ENCODE results near the gene TCERG1L.

Gene TCERG1L

DNA sequence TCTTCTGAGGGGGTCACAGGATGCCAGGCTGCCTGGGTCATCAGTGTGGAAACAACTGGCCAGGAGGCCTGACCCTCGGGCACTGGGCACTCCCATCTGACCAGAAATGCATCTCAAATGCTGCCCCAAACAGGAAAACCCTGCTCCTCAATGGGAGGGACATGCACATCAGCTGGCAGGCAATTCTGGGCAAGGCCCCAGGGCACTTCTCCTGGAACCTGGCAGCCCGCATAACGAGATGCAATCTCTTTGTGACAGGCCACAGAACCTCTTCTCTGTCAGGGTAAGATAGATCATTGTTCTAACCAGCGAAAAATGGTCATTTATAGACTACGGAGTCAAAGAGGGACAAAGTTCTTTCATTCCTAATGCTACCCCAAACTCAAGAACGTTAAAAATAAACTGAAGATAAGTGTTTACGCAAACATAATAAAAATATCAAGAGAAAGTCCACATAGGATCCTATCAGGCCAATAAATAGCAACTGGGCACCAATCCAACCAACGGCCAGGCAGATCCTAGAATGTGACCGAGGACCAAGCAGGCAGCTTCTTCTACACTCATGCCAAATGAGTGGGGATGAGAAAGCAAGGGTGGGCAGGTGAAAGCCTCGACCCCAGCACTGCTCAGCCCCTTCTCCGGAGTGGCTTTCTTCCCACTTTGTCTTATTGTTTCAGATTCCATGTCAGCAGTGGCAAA lies 212.3 kb downstream of the TCERG1L start:
- no peak overlapping the region for H3K4me3 ChIP-seq (ENCODE audit: control insufficient read depth, low read depth, low read length)
- no peak for DNase-seq (ENCODE audit: low read depth)
- TF ChIP-seq, protein P1, sequence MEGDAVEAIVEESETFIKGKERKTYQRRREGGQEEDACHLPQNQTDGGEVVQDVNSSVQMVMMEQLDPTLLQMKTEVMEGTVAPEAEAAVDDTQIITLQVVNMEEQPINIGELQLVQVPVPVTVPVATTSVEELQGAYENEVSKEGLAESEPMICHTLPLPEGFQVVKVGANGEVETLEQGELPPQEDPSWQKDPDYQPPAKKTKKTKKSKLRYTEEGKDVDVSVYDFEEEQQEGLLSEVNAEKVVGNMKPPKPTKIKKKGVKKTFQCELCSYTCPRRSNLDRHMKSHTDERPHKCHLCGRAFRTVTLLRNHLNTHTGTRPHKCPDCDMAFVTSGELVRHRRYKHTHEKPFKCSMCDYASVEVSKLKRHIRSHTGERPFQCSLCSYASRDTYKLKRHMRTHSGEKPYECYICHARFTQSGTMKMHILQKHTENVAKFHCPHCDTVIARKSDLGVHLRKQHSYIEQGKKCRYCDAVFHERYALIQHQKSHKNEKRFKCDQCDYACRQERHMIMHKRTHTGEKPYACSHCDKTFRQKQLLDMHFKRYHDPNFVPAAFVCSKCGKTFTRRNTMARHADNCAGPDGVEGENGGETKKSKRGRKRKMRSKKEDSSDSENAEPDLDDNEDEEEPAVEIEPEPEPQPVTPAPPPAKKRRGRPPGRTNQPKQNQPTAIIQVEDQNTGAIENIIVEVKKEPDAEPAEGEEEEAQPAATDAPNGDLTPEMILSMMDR (conservative IDR thresholded peaks at IDR 0.05; ENCODE audit: control insufficient read depth, insufficient read depth, low read depth, low read length): no peak

- TF ChIP-seq, protein P1 (conservative IDR thresholded peaks at IDR 0.05; ENCODE audit: control insufficient read depth, insufficient read depth, low read depth, low read length): no peak
- H3K4me3 ChIP-seq (ENCODE audit: control insufficient read depth, low read depth, low read length): no peak overlapping the region
- DNase-seq (ENCODE audit: low read depth): no peak
Measured at GRCh38 chr10:131098416-131098952, 213.0 kb downstream of the TCERG1L start.

GRCh38 chr10:131096031-131096430 lies 215.5 kb downstream of the TCERG1L start:
- H3K4me3 ChIP-seq (ENCODE audit: control insufficient read depth, low read depth, low read length): no peak overlapping the region
- no peak for DNase-seq (ENCODE audit: low read depth)
- TF ChIP-seq, protein P1 (conservative IDR thresholded peaks at IDR 0.05; ENCODE audit: control insufficient read depth, insufficient read depth, low read depth, low read length): no peak

DNA sequence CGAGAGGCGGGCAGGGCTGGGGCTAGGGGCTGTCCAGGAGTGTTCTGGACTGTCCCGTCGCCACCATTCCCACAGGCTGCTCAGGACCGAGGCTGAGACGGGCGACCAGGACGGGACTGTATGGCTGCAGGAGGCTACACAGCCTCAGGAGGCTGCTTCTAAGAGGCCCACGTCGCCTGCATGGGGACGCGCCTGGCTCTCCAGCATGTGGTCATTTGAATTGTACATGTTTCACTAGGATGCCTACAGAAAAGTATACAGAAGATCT lies 216.3 kb downstream of the TCERG1L start:
- no peak for DNase-seq (ENCODE audit: low read depth)
- H3K4me3 ChIP-seq (ENCODE audit: control insufficient read depth, low read depth, low read length): no peak overlapping the region
- TF ChIP-seq, protein P1 (conservative IDR thresholded peaks at IDR 0.05; ENCODE audit: control insufficient read depth, insufficient read depth, low read depth, low read length): no peak

DNA sequence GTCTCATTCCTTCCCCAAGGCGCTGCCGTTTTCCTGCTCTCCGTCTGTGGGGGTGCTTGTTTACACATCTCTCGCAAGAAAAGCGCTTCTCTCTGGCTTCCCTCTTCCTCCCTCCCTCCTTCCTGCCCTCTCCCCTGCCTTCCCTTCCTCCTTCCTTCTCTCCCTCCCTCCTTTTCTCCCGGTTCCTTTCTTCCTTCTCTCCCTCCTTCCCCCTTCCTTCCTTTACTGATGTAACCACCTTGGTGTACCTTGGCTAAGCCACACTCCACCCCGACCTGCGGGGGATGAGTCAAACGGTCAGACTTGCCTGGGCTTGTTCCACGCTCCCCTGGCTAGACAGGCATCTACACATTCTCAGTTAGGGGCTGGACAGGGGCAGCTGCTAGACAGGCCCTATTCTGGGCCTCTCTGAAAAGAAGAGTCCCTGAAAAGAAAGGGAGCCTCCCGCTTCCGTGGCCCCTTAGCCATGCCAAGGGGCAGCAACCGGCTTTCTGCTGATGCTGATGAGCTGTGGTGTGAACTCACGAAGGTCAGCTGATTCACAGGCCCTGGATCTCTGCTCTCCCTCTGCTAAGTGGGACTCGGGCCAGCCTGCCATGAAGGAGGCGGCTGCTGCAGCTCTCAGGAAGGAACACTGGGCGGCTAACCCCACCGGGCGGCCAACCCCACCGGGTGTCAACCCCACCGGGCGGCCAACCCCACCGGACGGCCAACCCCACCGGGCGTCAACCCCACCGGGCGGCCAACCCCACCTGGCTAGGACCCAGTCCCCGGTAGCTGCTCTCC lies 216.8 kb downstream of the TCERG1L start:
- TF ChIP-seq, protein P1 (conservative IDR thresholded peaks at IDR 0.05; ENCODE audit: control insufficient read depth, insufficient read depth, low read depth, low read length): no peak
- DNase-seq (ENCODE audit: low read depth): no peak
- H3K4me3 ChIP-seq (ENCODE audit: control insufficient read depth, low read depth, low read length): no peak overlapping the region

DNA sequence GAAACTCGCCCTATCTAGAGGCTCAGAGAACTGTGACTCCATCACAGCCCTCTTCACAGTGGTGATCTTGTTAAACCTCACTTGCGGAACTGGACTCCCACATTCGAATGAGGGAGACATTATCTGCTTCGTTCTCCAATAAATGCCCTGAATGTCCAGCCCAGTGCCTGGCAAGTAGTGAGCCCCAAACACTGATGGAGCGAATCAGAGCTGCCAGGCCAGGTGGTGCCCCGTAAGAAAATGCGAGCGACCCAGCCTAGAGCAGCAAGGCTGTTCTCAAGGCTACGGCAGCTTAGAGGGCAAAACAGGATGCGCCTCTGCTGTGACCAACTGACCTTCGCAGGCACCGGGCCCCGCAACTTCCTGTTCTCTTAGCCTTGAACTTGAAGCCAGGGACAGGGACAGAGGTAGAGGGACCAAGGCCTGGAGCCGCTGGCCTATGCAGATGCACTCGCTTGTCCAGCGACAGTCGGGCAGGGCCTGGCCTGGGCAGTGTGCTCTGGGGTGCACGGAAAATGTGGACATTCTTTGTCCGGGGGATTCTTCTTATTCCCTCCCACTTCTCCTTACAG lies 217.6 kb downstream of the TCERG1L start:
- DNase-seq (ENCODE audit: low read depth): no peak
- TF ChIP-seq, protein P1 (conservative IDR thresholded peaks at IDR 0.05; ENCODE audit: control insufficient read depth, insufficient read depth, low read depth, low read length): no peak

More for the DNA sequence above, 217.6 kb downstream of the TCERG1L start:
- H3K4me3 ChIP-seq (ENCODE audit: control insufficient read depth, low read depth, low read length): no peak overlapping the region

Data from fibroblast of mammary gland (primary cell).